ENCODE data around the gene PISD. TPM values are rescaled to one million over a fixed set of nuclear protein-coding genes. Genes with fewer than 3 reads are reported as not detected.

The PISD gene
- total and polyA plus RNA-seq, 9 of the 15 experiments (the other 6 are each of a cell fraction or from before 2014, with no cell fraction given) = 24.5 to 65.9 (median 36.6) TPM

DNA sequence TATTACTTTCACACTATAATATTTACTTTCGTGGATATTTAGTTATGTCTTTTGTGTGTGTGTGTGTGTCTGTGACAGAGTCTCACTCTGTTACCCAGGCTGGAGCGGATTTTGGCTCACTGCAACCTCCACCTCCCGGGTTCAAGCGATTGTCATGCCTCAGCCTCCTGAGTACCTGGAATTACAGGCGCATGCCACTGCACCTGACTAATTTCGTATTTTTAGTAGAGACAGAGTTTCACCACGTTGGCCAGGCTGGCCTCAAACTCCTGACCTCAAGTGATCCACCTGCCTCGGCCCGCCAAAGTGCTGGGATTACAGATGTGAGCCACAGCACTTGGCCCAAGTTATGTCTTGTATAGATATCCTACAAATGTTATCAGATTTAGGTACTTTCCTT is 9.9 kb downstream of the PISD start:
- Histone ChIP-seq H3K27me3 (ENCODE audit: control insufficient read depth in 2 of 2, insufficient read depth in 2 of 2, low read length in 2 of 2) (no peaks in the 10 kb centered on the region), H3K9me1 (ENCODE audit: control insufficient read depth, insufficient read depth, low read length) (no peaks in the 10 kb centered on the region), H3K4me3 (no peak overlapping the region), H3K4me2 (ENCODE audit: insufficient read depth, low read length) (no peak overlapping the region), H3K9me3 (replicated peaks; ENCODE audit: control insufficient read depth, insufficient read depth, low read depth, low read length) (no peaks in the 10 kb centered on the region), H3K27ac (ENCODE audit: extremely low read depth, low read depth, low read length) (no peak overlapping the region), H3K4me1 (replicated peaks in 1 of 2; ENCODE audit: control insufficient read depth in 2 of 2, insufficient read depth in 2 of 2, low read length in 2 of 2) (peaks cover 13% of the 10 kb centered on the region in 2 experiments; a peak in 4 of 5 replicates), H2AFZ (ENCODE audit: low read depth, low read length) (no peak overlapping the region), H4K20me1 (replicated peaks; ENCODE audit: control insufficient read depth, insufficient read depth, low read length) (0 out of 2 replicates have a peak, but pooled peaks cover 3% of the 10 kb centered on the region), H3K79me2 (ENCODE audit: control insufficient read depth, insufficient read depth, low read length) (peaks cover 30% of the 10 kb centered on the region), H3K9ac (ENCODE audit: insufficient read depth in 1 of 2, low read depth in 2 of 2, low read length in 2 of 2) (no peak overlapping the region), H3K36me3 (ENCODE audit: control insufficient read depth, insufficient read depth, low read length) (peaks cover 15% of the 10 kb centered on the region; the same call in 2 of the 3 replicates)
- TF ChIP-seq, protein P1, sequence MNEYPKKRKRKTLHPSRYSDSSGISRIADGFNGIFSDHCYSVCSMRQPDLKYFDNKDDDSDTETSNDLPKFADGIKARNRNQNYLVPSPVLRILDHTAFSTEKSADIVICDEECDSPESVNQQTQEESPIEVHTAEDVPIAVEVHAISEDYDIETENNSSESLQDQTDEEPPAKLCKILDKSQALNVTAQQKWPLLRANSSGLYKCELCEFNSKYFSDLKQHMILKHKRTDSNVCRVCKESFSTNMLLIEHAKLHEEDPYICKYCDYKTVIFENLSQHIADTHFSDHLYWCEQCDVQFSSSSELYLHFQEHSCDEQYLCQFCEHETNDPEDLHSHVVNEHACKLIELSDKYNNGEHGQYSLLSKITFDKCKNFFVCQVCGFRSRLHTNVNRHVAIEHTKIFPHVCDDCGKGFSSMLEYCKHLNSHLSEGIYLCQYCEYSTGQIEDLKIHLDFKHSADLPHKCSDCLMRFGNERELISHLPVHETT (CRISPR knock-in tag; conservative IDR thresholded peaks at IDR 0.05 in 1 of 2, IDR thresholded peaks at IDR 0.05 in 1 of 2) = no peak
- TF ChIP-seq NFATC3 (IDR thresholded peaks at IDR 0.05) (no peak), RNF2 (IDR thresholded peaks at IDR 0.05) (no peak), RFX5 (IDR thresholded peaks at IDR 0.05; ENCODE audit: low read depth, low read length) (no peak), CHD2 (IDR thresholded peaks at IDR 0.05; ENCODE audit: low read depth, low read length) (no peak), BRD9 (IDR thresholded peaks at IDR 0.05; ENCODE audit: low read depth, partially characterized antibody) (no peak), MXI1 (IDR thresholded peaks at IDR 0.05; ENCODE audit: low read depth, low read length) (no peak), HEY1 (CRISPR knock-in tag; IDR thresholded peaks at IDR 0.05; ENCODE audit: borderline replicate concordance) (no peak), PTRF (tag; IDR thresholded peaks at IDR 0.05) (no peak), ARID4B (CRISPR knock-in tag; IDR thresholded peaks at IDR 0.05) (no peak), MTF1 (CRISPR knock-in tag; IDR thresholded peaks at IDR 0.05; ENCODE audit: borderline replicate concordance) (no peak), PTTG1 (tag; IDR thresholded peaks at IDR 0.05; ENCODE audit: low read depth) (no peak), SP1 (CRISPR knock-in tag; IDR thresholded peaks at IDR 0.05) (no peak), CBFB (CRISPR knock-in tag; IDR thresholded peaks at IDR 0.05) (no peak)
- ATAC-seq = no peak
- ChIA-PET CTCF (ENCODE audit: low intra/inter-chr PET ratio) (no interaction called here), POLR2A (interaction anchor here (0.6 kb wide), 1 partner anchor 18 kb away, joined by 3 read pairs; no protein-coding TSS in a partner anchor)
- FAIRE-seq = no peak
- in situ Hi-C loops (cut with MboI) = no loop called here
- BruUV-seq (replicated peaks) = no TSS peak
- intact Hi-C loops (cut with micrococcal nuclease) = no loop called here
- no peak for DNase-seq (ENCODE audit: extremely low read depth in 1 of 4, low spot score in 3 of 4)
- WGBS (ENCODE audit: insufficient coverage, low coverage, missing lambda C conversion rate) = 77% methylated on average over 9 of the region's 9 CpGs
